Measurements from ENCODE around the gene PID1.

- TF ChIP-seq CTCF (IDR thresholded peaks at IDR 0.05; ENCODE audit: low read length) (no peak), EZH2 (optimal IDR thresholded peaks at IDR 0.05; ENCODE audit: low read depth, low read length) (no peak)
Observed at GRCh38 chr2:229104974-229105387, 166.1 kb downstream of the PID1 start.
